HCT116 (cell line): ENCODE data around the gene LHX4. TPM values are rescaled to one million over a fixed set of nuclear protein-coding genes. Genes with fewer than 3 reads are reported as not detected.

Source experiments
- ATAC-seq: fragments of 200-7000 bp; cut with Tn5 transposase; 2 replicates; pipeline ENCODE4 v1.9.1; 2020; ENCODE audit warnings: mild to moderate bottlenecking, moderate library complexity
- BruUV-seq: library from RNA; stranded (reverse); fragments of 400-500 nt; replicated peaks from 2 replicates; lab custom pipeline; 2021; lab: Mats Ljungman, UMichigan
- CTCF ChIA-PET: fragments of 300-600 bp; sonication (Branson Sonifier 250); formaldehyde crosslinking; loops from one replicate; lab custom pipeline; 2021; ENCODE audit warnings: antibody characterized with exemption; lab: Charles Lee
- POLR2A ChIA-PET: fragments of 300-600, 350-600 bp; sonication (Branson Sonifier 250); formaldehyde crosslinking; loops from one replicate; lab custom pipeline; 2021; ENCODE audit warnings: antibody characterized with exemption; lab: Charles Lee
- RAD21 ChIA-PET, 2 experiments: fragments of 300-600 bp; sonication (Branson Sonifier 250); formaldehyde crosslinking; loops; one replicate each; lab custom pipeline; 2023; ENCODE audit warnings: low total read pairs in 2 of 2; ENCODE audit not compliant: uncharacterized antibody in 2 of 2, unreplicated experiment in 2 of 2, low non-redundant PET in 1 of 2; lab: Charles Lee
- DNase-seq: peaks from one replicate; pipeline ENCODE4 v3.0.0-alpha.2; 2010; ENCODE audit warnings: low read depth, low spot score
- H2AFZ ChIP-seq: fragments of 200-600 bp; shearing (Covaris generic), sonication (generic); 2 replicates; pipeline ENCODE4 v1.6.1; 2017; ENCODE audit warnings: low read depth, mixed run types, mixed read lengths, antibody characterized with exemption, low read length; ENCODE audit not compliant: poor library complexity, severe bottlenecking
- H3K27ac ChIP-seq: 2 replicates; pipeline ENCODE4 v1.5.1; 2012; ENCODE audit warnings: low read depth, low read length
- H3K27me3 ChIP-seq: fragments of 200-600 bp; sonication (generic); 2 replicates; pipeline ENCODE4 v1.6.1; 2016; ENCODE audit warnings: mixed run types, low read length, mixed read lengths; ENCODE audit not compliant: insufficient read depth
- H3K36me3 ChIP-seq, 2 experiments: fragments of 200-500 bp in 1 of 2; fragments of 200-600 bp in 1 of 2; sonication (Bioruptor generic) in 1 of 2; sonication (generic) in 1 of 2; 2 replicates each; pipeline versions ENCODE4 v1.5.1 to v1.6.1; 2014 to 2016; ENCODE audit warnings: low read length in 2 of 2, inconsistent platforms in 1 of 2, mixed read lengths in 1 of 2, mixed run types in 1 of 2; ENCODE audit not compliant: insufficient read depth in 2 of 2, control insufficient read depth in 1 of 2
- H3K4me1 ChIP-seq, 2 experiments: fragments of 200-600 bp in 1 of 2; sonication (generic) in 1 of 2; 2 replicates each; pipeline versions ENCODE4 v1.5.1 to v1.6.1; 2012 to 2017; ENCODE audit warnings: low read length in 2 of 2, inconsistent platforms in 1 of 2, mild to moderate bottlenecking in 1 of 2, mixed read lengths in 1 of 2, mixed run types in 1 of 2, moderate library complexity in 1 of 2; ENCODE audit not compliant: insufficient read depth in 2 of 2, control insufficient read depth in 1 of 2
- H3K4me2 ChIP-seq: fragments of 200-600 bp; sonication (generic); 2 replicates; pipeline ENCODE4 v1.6.1; 2017; ENCODE audit warnings: mixed run types, low read length, mixed read lengths
- H3K4me3 ChIP-seq, 2 experiments: fragments of 200-600 bp in 1 of 2; sonication (generic) in 1 of 2; replicated peaks in 1 of 2; 2 replicates each; pipeline ENCODE4 v1.5.1; 2011 to 2016; ENCODE audit warnings: low read length in 2 of 2, control low read depth in 1 of 2, low read depth in 1 of 2, mild to moderate bottlenecking in 1 of 2, mixed read lengths in 1 of 2, mixed run types in 1 of 2
- H3K79me2 ChIP-seq: fragments of 200-600 bp; sonication (generic); 2 replicates; pipeline ENCODE4 v1.6.1; 2017; ENCODE audit warnings: mild to moderate bottlenecking, mixed run types, low read length, moderate library complexity, mixed read lengths; ENCODE audit not compliant: insufficient read depth
- H3K9ac ChIP-seq: fragments of 200-600 bp; sonication (generic); 2 replicates; pipeline ENCODE4 v1.6.1; 2016; ENCODE audit warnings: low read length, mixed read lengths
- H3K9me2 ChIP-seq: fragments of 200-600 bp; sonication (generic), shearing (Covaris generic); 2 replicates; pipeline ENCODE4 v1.6.1; 2017; ENCODE audit warnings: mixed run types, mild to moderate bottlenecking, moderate library complexity; ENCODE audit not compliant: insufficient read depth
- H3K9me3 ChIP-seq, 2 experiments: fragments of 200-500 bp in 1 of 2; fragments of 200-600 bp in 1 of 2; sonication (Bioruptor generic) in 1 of 2; sonication (generic) in 1 of 2; 2 replicates each; pipeline ENCODE4 v1.6.1; 2014 to 2017; ENCODE audit warnings: low read length in 2 of 2, mixed read lengths in 2 of 2, inconsistent platforms in 1 of 2, low read depth in 1 of 2, mild to moderate bottlenecking in 1 of 2, mixed run types in 1 of 2, moderate library complexity in 1 of 2; ENCODE audit not compliant: control insufficient read depth in 1 of 2, insufficient read depth in 1 of 2
- H4K20me1 ChIP-seq: fragments of 200-600 bp; sonication (generic), shearing (Covaris generic); 2 replicates; pipeline ENCODE4 v1.6.1; 2017; ENCODE audit warnings: mixed run types, mild to moderate bottlenecking, moderate library complexity; ENCODE audit not compliant: insufficient read depth
- ELF1 ChIP-seq: IDR thresholded peaks from 2 replicates; pipeline ENCODE4 v1.6.1; 2012; ENCODE audit warnings: low read depth, borderline replicate concordance
- EZH2phosphoT487 ChIP-seq: fragments of 200-600 bp; IDR thresholded peaks from 2 replicates; pipeline ENCODE4 v1.6.1; 2018; ENCODE audit warnings: antibody characterized with exemption, borderline replicate concordance
- FOSL1 ChIP-seq: IDR thresholded peaks from 2 replicates; pipeline ENCODE4 v1.6.1; 2012; ENCODE audit warnings: low read depth
- JUND ChIP-seq: IDR thresholded peaks from 2 replicates; pipeline ENCODE4 v1.6.1; 2012
- POLR2AphosphoS5 ChIP-seq: IDR thresholded peaks from 2 replicates; pipeline ENCODE4 v1.6.1; 2011; ENCODE audit warnings: mild to moderate bottlenecking, low read depth, low read length, moderate library complexity
- RAD21 ChIP-seq: IDR thresholded peaks from 2 replicates; pipeline ENCODE4 v1.6.1; 2012; ENCODE audit warnings: low read depth, mild to moderate bottlenecking
- SP1 ChIP-seq: IDR thresholded peaks from 2 replicates; pipeline ENCODE4 v1.6.1; 2012; ENCODE audit warnings: low read depth
- TCF7L2 ChIP-seq: IDR thresholded peaks from 2 replicates; pipeline ENCODE4 v1.7.0; 2011; ENCODE audit warnings: borderline replicate concordance, inconsistent platforms; ENCODE audit not compliant: insufficient read depth, insufficient read length; ENCODE audit errors: extremely low read depth
- ZBTB33 ChIP-seq: IDR thresholded peaks from 2 replicates; pipeline ENCODE4 v1.6.1; 2011; ENCODE audit warnings: mild to moderate bottlenecking, low read length, moderate library complexity; ENCODE audit not compliant: insufficient replicate concordance; ENCODE audit errors: extremely low read depth
- ZNF274 ChIP-seq: fragments of 200-500 bp; sonication (Bioruptor generic); IDR thresholded peaks from 2 replicates; pipeline ENCODE4 v1.6.1; 2014; ENCODE audit warnings: mild to moderate bottlenecking, low read depth, low read length, inconsistent platforms
- intact Hi-C: fragments of 100-400 bp; cut with micrococcal nuclease; formaldehyde crosslinking; loops from 2 replicates; pipeline ENCODE4 v1.10.0; 2022
- total RNA-seq: library from RNA; stranded (reverse); gene quantifications from one replicate; pipeline ENCODE4 v1.2.1, GENCODE V29; 2021; ENCODE audit not compliant: unreplicated experiment
- TF ChIP-seq, protein P1 (sequence below): IDR thresholded peaks from 2 replicates; pipeline ENCODE4 v1.6.1; 2012
- TF ChIP-seq, protein P2 (sequence below), 3 experiments: fragments of 200-600 bp in 1 of 3; sonication (generic) in 1 of 3; IDR thresholded peaks in 2 of 3; conservative IDR thresholded peaks in 1 of 3; 2 replicates each; pipeline ENCODE4 v1.5.1; 2012 to 2017; ENCODE audit warnings: low read depth in 2 of 3, low read length in 2 of 3, antibody characterized with exemption in 1 of 3, borderline replicate concordance in 1 of 3, control low read depth in 1 of 3, mild to moderate bottlenecking in 1 of 3, mixed read lengths in 1 of 3, mixed run types in 1 of 3, moderate library complexity in 1 of 3; ENCODE audit not compliant: insufficient read depth in 1 of 3

LHX4 gene
- total RNA-seq, 1 experiment from 2014 or later, result 0.44 TPM

GRCh38 chr1:180230791-180231505 lies 884 bp downstream of the LHX4 start:
- Histone ChIP-seq H3K9me2 (no peaks in the 10 kb centered on the region), H4K20me1 (no peaks in the 10 kb centered on the region), H3K27ac (no peak overlapping the region), H3K4me3 (peak overlapping the region; percentile 45 to 71), H3K4me1 (peaks cover 10 to 28% of the 10 kb centered on the region in 2 experiments), H3K9me3 (no peaks in the 10 kb centered on the region), H3K9ac (peak overlapping the region; percentile 46), H3K79me2 (no peaks in the 10 kb centered on the region), H3K27me3 (0 out of 2 replicates have a peak, but pooled peaks cover 3% of the 10 kb centered on the region), H2AFZ (peak overlapping the region; percentile 97), H3K36me3 (no peaks in the 10 kb centered on the region), H3K4me2 (peak overlapping the region; percentile 100)
- DNase-seq, result no peak
- ChIA-PET RAD21 (no interaction called here), CTCF (interaction anchor here (0.7 to 1.3 kb wide), 5 partner anchors 9 to 416 kb away, joined by 3 to 8 read pairs (median 4); no protein-coding TSS in a partner anchor), POLR2A (interaction anchor here (0.6 to 0.9 kb wide), 2 partner anchors 12 to 43 kb away, joined by 3 read pairs; no protein-coding TSS in a partner anchor)
- peak; percentile 51 for ATAC-seq
- BruUV-seq, result no TSS peak
- intact Hi-C loops, result no loop called here
- no peak for TF ChIP-seq EZH2phosphoT487
- TF ChIP-seq, protein P1, sequence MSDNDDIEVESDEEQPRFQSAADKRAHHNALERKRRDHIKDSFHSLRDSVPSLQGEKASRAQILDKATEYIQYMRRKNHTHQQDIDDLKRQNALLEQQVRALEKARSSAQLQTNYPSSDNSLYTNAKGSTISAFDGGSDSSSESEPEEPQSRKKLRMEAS, result peak; percentile 45

DNA sequence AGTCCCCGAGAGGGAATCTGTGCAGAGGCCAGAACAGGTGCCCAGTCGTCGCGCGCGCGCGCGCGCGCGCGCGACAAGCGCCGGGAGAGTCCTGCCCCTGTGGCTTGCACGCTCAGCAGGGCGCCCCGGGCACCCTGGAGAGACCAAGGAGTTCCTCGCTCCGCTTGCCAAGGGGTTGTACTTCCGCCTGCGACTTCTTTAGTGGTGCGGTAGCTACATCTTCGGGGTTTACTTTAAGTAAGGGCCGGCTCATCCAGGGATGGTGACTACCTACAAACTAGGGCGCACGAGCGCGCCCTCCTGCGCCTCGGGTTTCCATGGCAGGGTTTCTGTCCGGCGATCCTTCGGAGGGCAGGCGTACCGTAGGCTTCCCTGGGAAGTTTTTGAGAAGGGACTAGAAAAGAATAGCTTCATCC lies 1.4 kb downstream of the LHX4 start:
- TF ChIP-seq, protein P2, sequence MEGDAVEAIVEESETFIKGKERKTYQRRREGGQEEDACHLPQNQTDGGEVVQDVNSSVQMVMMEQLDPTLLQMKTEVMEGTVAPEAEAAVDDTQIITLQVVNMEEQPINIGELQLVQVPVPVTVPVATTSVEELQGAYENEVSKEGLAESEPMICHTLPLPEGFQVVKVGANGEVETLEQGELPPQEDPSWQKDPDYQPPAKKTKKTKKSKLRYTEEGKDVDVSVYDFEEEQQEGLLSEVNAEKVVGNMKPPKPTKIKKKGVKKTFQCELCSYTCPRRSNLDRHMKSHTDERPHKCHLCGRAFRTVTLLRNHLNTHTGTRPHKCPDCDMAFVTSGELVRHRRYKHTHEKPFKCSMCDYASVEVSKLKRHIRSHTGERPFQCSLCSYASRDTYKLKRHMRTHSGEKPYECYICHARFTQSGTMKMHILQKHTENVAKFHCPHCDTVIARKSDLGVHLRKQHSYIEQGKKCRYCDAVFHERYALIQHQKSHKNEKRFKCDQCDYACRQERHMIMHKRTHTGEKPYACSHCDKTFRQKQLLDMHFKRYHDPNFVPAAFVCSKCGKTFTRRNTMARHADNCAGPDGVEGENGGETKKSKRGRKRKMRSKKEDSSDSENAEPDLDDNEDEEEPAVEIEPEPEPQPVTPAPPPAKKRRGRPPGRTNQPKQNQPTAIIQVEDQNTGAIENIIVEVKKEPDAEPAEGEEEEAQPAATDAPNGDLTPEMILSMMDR (IDR thresholded peaks at IDR 0.05 in 2 of 3, conservative IDR thresholded peaks at IDR 0.05 in 1 of 3; ENCODE audit: borderline replicate concordance in 1 of 3, insufficient read depth in 1 of 3, low read depth in 2 of 3, low read length in 2 of 3), result peak in 2 of 3 experiments; percentile 26 to 30; a peak in 1 of 6 replicates
- TF ChIP-seq ZNF274, result no peak
- TF ChIP-seq POLR2AphosphoS5, result no peak
- TF ChIP-seq ELF1, result no peak
- TF ChIP-seq ZBTB33, result no peak
- TF ChIP-seq JUND, result no peak
- no peak for TF ChIP-seq FOSL1
- TF ChIP-seq RAD21, result peak; percentile 41
- TF ChIP-seq, protein P1, result no peak
- TF ChIP-seq SP1, result no peak
- TF ChIP-seq TCF7L2, result peak; percentile 47
- intact Hi-C loops, result no loop called here
- ATAC-seq (peak; percentile 68), DNase-seq (peak; percentile 53)
- no peaks in the 10 kb centered on the region for H4K20me1 ChIP-seq
- no peak overlapping the region for H3K27ac ChIP-seq
- peak overlapping the region; percentile 45 to 71 for H3K4me3 ChIP-seq
- H3K9ac ChIP-seq, result peak overlapping the region; percentile 46
- ChIA-PET RAD21 (no interaction called here), POLR2A (interaction anchor here (0.6 to 0.9 kb wide), 4 partner anchors 12 to 768 kb away, joined by 3 to 4 read pairs (median 3); no protein-coding TSS in a partner anchor), CTCF (interaction anchor here (0.7 to 1.3 kb wide), 4 partner anchors 9 to 44 kb away, joined by 3 to 8 read pairs (median 4); no protein-coding TSS in a partner anchor)
- peak overlapping the region; percentile 97 for H2AFZ ChIP-seq
- H3K36me3 ChIP-seq, result no peaks in the 10 kb centered on the region
- H3K27me3 ChIP-seq, result 0 out of 2 replicates have a peak, but pooled peaks cover 3% of the 10 kb centered on the region
- no peaks in the 10 kb centered on the region for H3K9me2 ChIP-seq
- H3K4me2 ChIP-seq, result peak overlapping the region; percentile 100
- peaks cover 10 to 28% of the 10 kb centered on the region in 2 experiments for H3K4me1 ChIP-seq
- no peaks in the 10 kb centered on the region for H3K9me3 ChIP-seq
- no TSS peak for BruUV-seq
- H3K79me2 ChIP-seq, result no peaks in the 10 kb centered on the region
